ENCODE results near the gene CEP20.
A peak's percentile ranks its signal among the peaks of the same experiment; 100 is the strongest.

CEP20 gene

GRCh38 chr16:15916323-15916722, 27.9 kb upstream of the CEP20 start:
- DNase-seq (ENCODE audit: insufficient read length, low spot score) (no peak), FAIRE-seq (no peak)
- TF ChIP-seq PAX5 (IDR thresholded peaks at IDR 0.05; ENCODE audit: insufficient read depth, low read length, severe bottlenecking) = no peak
- no peak for TF ChIP-seq SPI1 (IDR thresholded peaks at IDR 0.05; ENCODE audit: low read depth, low read length)
- no peak for TF ChIP-seq POLR2A (IDR thresholded peaks at IDR 0.05; ENCODE audit: low read depth, low read length)
- no peak for TF ChIP-seq POLR2AphosphoS5 (IDR thresholded peaks at IDR 0.05; ENCODE audit: low read depth, low read length)
- TF ChIP-seq TAF1 (IDR thresholded peaks at IDR 0.05; ENCODE audit: low read depth, low read length) = no peak
- TF ChIP-seq POU2F2 (IDR thresholded peaks at IDR 0.05; ENCODE audit: low read depth, low read length) = no peak

DNA sequence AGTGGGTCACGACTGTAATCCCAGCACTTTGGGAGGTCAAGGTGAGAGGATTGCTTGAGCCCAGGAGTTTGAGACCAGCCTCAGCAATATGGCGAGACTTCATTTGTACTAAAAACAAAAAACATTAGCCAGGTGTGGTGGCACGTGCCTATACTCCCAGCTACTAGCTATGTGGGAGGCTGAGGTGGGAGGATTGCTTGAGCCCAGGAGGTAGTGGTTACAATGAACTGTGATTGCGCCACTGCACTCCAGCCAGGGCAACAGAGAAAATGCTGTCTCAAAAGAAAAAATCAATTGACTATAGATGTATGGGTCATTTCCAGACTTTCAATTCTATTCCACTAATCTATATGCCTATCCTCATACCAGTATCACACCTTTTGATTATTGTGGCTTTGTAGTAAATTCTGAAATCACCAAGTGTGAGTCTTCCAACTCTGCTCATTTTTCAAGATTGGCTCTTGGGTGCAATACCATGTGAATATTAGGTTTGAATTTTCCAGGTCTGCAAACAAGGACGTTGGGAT, 27.2 kb upstream of the CEP20 start:
- FAIRE-seq (no peak), DNase-seq (ENCODE audit: insufficient read length, low spot score) (no peak)
- TF ChIP-seq SPI1 (IDR thresholded peaks at IDR 0.05; ENCODE audit: low read depth, low read length) = no peak
- no peak for TF ChIP-seq POLR2AphosphoS5 (IDR thresholded peaks at IDR 0.05; ENCODE audit: low read depth, low read length)
- no peak for TF ChIP-seq PAX5 (IDR thresholded peaks at IDR 0.05; ENCODE audit: insufficient read depth, low read length, severe bottlenecking)
- no peak for TF ChIP-seq POLR2A (IDR thresholded peaks at IDR 0.05; ENCODE audit: low read depth, low read length)
- TF ChIP-seq POU2F2 (IDR thresholded peaks at IDR 0.05; ENCODE audit: low read depth, low read length) = no peak
- TF ChIP-seq TAF1 (IDR thresholded peaks at IDR 0.05; ENCODE audit: low read depth, low read length) = no peak

DNA sequence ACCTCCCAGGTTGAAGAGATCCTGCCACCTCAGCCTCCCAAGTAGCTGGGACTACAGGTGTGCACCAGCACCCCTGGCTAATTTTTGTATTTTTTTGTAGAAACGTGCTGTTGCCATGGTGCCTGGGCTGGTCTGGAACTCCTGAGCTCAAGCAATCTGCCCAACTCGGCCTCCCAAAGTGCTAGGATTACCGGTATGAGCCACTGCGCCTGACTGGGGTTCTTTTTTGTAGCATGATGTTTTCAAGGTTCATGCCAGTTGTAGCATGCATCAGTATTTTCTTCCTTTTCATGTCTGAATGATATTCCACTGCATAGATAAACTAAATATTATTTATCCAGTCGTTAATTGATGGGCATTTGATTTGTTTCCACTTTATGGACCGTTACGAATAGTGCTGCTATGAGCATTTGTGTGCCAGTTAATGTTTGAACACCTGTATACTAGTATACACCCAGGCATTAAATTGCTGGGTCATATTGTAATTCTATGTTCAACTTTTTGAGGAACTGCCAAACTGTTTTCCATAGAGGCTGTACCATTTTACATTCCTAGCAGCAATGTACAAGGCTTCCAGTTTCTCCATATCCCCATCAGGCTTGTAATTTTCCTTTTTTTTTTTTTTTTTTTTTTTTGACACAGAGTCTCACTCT, 24.8 kb upstream of the CEP20 start:
- TF ChIP-seq POU2F2 (IDR thresholded peaks at IDR 0.05; ENCODE audit: low read depth, low read length) (no peak), PAX5 (IDR thresholded peaks at IDR 0.05; ENCODE audit: insufficient read depth, low read length, severe bottlenecking) (no peak), POLR2AphosphoS5 (IDR thresholded peaks at IDR 0.05; ENCODE audit: low read depth, low read length) (no peak), TAF1 (IDR thresholded peaks at IDR 0.05; ENCODE audit: low read depth, low read length) (no peak), SPI1 (IDR thresholded peaks at IDR 0.05; ENCODE audit: low read depth, low read length) (no peak), POLR2A (IDR thresholded peaks at IDR 0.05; ENCODE audit: low read depth, low read length) (no peak)
- FAIRE-seq = no peak
- DNase-seq (ENCODE audit: insufficient read length, low spot score) = no peak

DNA sequence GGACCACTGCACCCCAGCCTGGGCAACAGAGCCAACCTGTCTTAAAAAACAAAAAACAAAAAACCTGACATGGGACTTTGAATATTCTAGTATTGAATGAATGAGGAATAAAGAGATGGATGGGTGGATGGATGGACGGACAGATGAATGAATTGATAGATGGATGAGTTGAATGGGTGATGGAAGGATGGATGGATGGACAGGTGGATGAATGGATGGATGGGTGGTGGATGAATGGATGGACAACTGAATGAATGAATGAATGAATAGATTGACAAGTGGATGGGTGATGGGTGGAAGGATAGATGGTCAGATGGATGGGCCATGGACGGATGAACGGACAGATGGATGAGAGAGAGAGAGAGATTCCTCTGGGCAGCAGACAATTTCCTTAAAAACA, 22.8 kb upstream of the CEP20 start:
- DNase-seq (ENCODE audit: insufficient read length, low spot score) (no peak), FAIRE-seq (no peak)
- TF ChIP-seq SPI1 (IDR thresholded peaks at IDR 0.05; ENCODE audit: low read depth, low read length) (no peak), PAX5 (IDR thresholded peaks at IDR 0.05; ENCODE audit: insufficient read depth, low read length, severe bottlenecking) (no peak), POU2F2 (IDR thresholded peaks at IDR 0.05; ENCODE audit: low read depth, low read length) (no peak), POLR2AphosphoS5 (IDR thresholded peaks at IDR 0.05; ENCODE audit: low read depth, low read length) (no peak), POLR2A (IDR thresholded peaks at IDR 0.05; ENCODE audit: low read depth, low read length) (no peak), TAF1 (IDR thresholded peaks at IDR 0.05; ENCODE audit: low read depth, low read length) (no peak)

GRCh38 chr16:15907863-15908478, 19.6 kb upstream of the CEP20 start:
- peak; percentile 93 for FAIRE-seq
- peak; percentile 71 for DNase-seq (ENCODE audit: insufficient read length, low spot score)
- no peak for TF ChIP-seq POU2F2 (IDR thresholded peaks at IDR 0.05; ENCODE audit: low read depth, low read length)
- no peak for TF ChIP-seq POLR2AphosphoS5 (IDR thresholded peaks at IDR 0.05; ENCODE audit: low read depth, low read length)
- no peak for TF ChIP-seq PAX5 (IDR thresholded peaks at IDR 0.05; ENCODE audit: insufficient read depth, low read length, severe bottlenecking)
- no peak for TF ChIP-seq POLR2A (IDR thresholded peaks at IDR 0.05; ENCODE audit: low read depth, low read length)
- TF ChIP-seq SPI1 (IDR thresholded peaks at IDR 0.05; ENCODE audit: low read depth, low read length) = no peak
- TF ChIP-seq TAF1 (IDR thresholded peaks at IDR 0.05; ENCODE audit: low read depth, low read length) = no peak

- TF ChIP-seq POLR2A (IDR thresholded peaks at IDR 0.05; ENCODE audit: low read depth, low read length) = no peak
- no peak for TF ChIP-seq PAX5 (IDR thresholded peaks at IDR 0.05; ENCODE audit: insufficient read depth, low read length, severe bottlenecking)
- TF ChIP-seq POLR2AphosphoS5 (IDR thresholded peaks at IDR 0.05; ENCODE audit: low read depth, low read length) = no peak
- DNase-seq (ENCODE audit: insufficient read length, low spot score) = no peak
Observed at GRCh38 chr16:15906439-15906838, 18.0 kb upstream of the CEP20 start.

GRCh38 chr16:15903960-15904359, 15.6 kb upstream of the CEP20 start:
- no peak for DNase-seq (ENCODE audit: insufficient read length, low spot score)
- no peak for FAIRE-seq
- no peak for TF ChIP-seq POLR2A (IDR thresholded peaks at IDR 0.05; ENCODE audit: low read depth, low read length)
- TF ChIP-seq TAF1 (IDR thresholded peaks at IDR 0.05; ENCODE audit: low read depth, low read length) = no peak
- TF ChIP-seq SPI1 (IDR thresholded peaks at IDR 0.05; ENCODE audit: low read depth, low read length) = no peak
- TF ChIP-seq POU2F2 (IDR thresholded peaks at IDR 0.05; ENCODE audit: low read depth, low read length) = no peak
- no peak for TF ChIP-seq POLR2AphosphoS5 (IDR thresholded peaks at IDR 0.05; ENCODE audit: low read depth, low read length)
- TF ChIP-seq PAX5 (IDR thresholded peaks at IDR 0.05; ENCODE audit: insufficient read depth, low read length, severe bottlenecking) = no peak

More at GRCh38 chr16:15906439-15906838, 18.0 kb upstream of the CEP20 start:
- FAIRE-seq = no peak

GRCh38 chr16:15900901-15901500, 12.6 kb upstream of the CEP20 start:
- TF ChIP-seq TAF1 (IDR thresholded peaks at IDR 0.05; ENCODE audit: low read depth, low read length) = no peak
- TF ChIP-seq POLR2AphosphoS5 (IDR thresholded peaks at IDR 0.05; ENCODE audit: low read depth, low read length) = no peak
- TF ChIP-seq SPI1 (IDR thresholded peaks at IDR 0.05; ENCODE audit: low read depth, low read length) = no peak
- TF ChIP-seq PAX5 (IDR thresholded peaks at IDR 0.05; ENCODE audit: insufficient read depth, low read length, severe bottlenecking) = no peak
- no peak for TF ChIP-seq POLR2A (IDR thresholded peaks at IDR 0.05; ENCODE audit: low read depth, low read length)
- no peak for TF ChIP-seq POU2F2 (IDR thresholded peaks at IDR 0.05; ENCODE audit: low read depth, low read length)
- no peak for DNase-seq (ENCODE audit: insufficient read length, low spot score)
- no peak for FAIRE-seq

DNA sequence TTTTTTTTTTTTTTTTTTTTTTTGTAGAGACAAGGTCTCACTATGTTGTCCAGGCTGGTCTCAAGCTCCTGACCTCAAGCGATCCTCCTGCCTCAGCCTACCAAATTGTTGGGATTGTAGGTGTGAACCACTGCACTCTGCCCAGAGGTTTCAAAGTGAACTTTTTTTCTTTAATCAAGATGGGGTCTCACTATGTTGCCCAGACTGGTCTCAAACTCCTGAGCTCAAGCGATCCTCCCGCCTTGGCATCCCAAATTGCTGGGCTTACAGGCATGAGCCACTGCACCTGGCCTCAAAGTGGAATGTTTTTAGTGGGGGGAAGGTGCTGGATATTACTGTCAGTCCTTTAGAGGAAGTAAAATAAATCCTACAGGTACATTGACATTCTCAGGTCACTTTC, 12.0 kb upstream of the CEP20 start:
- TF ChIP-seq POU2F2 (IDR thresholded peaks at IDR 0.05; ENCODE audit: low read depth, low read length) = no peak
- no peak for TF ChIP-seq TAF1 (IDR thresholded peaks at IDR 0.05; ENCODE audit: low read depth, low read length)
- TF ChIP-seq POLR2A (IDR thresholded peaks at IDR 0.05; ENCODE audit: low read depth, low read length) = no peak
- no peak for TF ChIP-seq PAX5 (IDR thresholded peaks at IDR 0.05; ENCODE audit: insufficient read depth, low read length, severe bottlenecking)
- no peak for TF ChIP-seq SPI1 (IDR thresholded peaks at IDR 0.05; ENCODE audit: low read depth, low read length)
- TF ChIP-seq POLR2AphosphoS5 (IDR thresholded peaks at IDR 0.05; ENCODE audit: low read depth, low read length) = no peak
- no peak for DNase-seq (ENCODE audit: insufficient read length, low spot score)
- no peak for FAIRE-seq

All from GM12891 (cell line).